Skeletal muscle cell (primary cell): Measurements from ENCODE around the gene TCEAL5.
A peak's percentile ranks its signal among the peaks of the same experiment; 100 is the strongest.
"Not testable (repeated sequence)": the region's sequence is repeated elsewhere in the genome, so short reads cannot be mapped to it uniquely, and the experiment has no call there.

Experiments
- DNase-seq: peaks from one replicate; pipeline ENCODE4 v3.0.0-alpha.2; 2010; ENCODE audit warnings: low read depth
- H3K4me3 ChIP-seq: 2 replicates; pipeline ENCODE4 v1.5.1; 2011; ENCODE audit warnings: low read depth, mild to moderate bottlenecking, control low read depth, low read length, moderate library complexity

Gene TCEAL5

GRCh38 chrX:103276581-103277002, at the start of gene TCEAL5:
TCEAL5 (minus strand) TSS chrX:103276750; CDS start chrX:103274563, 2,187 bp downstream.
- H3K4me3 ChIP-seq, result no peak within 1 kb of the TSS
- DNase-seq, result no peak

DNA sequence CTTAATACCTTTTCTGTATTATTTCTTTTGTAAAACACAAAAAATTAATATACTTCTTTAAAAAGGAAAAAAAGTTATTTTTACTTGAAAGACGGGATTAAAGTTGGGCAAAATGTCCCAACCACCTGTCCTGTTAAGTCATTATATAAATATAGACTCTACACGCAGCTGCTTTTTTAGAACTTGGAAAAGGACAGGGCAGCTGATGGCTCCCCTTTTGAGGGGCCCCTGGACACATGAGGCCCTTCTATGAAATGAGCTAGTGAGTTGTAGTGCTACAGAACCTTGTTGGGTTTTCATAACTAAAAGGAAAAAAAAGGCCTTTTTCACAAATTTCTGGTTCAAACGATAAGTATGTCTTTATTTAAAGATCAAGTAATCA, 34.8 kb upstream of the TCEAL5 start:
- no peak for DNase-seq
- no peak overlapping the region for H3K4me3 ChIP-seq

DNA sequence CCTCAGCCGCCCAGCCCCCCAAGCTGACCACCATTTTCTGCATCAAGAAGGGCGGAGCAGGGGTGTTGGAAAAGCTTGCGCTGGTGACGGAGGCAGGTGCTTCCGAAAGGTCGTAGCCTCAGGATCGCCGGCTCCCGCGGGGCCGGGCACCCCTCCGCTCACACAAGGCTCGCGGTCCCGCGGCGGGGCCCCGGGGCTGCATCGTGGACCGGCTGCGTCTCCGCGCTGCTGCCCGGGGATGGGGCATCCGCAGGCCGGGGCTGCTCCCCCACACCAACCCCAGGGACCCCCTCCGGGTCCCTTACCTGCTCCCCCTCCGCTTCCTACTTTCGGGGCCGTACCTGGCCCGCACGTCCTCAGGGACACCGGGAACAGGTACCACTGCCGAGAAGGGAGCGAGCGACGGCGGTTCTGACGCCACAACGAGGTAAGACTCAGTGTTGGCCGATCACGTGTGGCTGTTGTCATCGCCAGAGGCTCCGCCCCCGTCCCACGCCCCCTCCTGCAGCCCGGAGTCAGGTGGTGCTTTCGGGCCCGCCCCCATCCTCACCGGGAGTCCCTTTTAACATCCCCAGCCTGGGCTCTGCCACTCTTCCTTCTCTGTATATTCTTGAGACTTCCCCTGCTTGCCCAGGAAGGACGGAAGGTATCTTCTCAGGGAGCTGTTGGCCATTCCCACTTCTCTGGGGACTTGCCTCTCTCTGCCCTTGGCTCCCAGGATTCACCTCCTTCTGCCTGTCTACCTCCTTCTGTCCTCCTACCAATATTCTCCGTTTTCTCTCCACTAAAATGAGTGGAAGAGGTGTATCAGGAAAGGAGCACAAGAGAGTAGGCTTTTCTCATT, 34.2 kb upstream of the TCEAL5 start, which contains the start of gene BEX2:
Gene BEX2 (minus strand): TSS at position 436 of the 844 bp plus-strand sequence. CDS start 1,014 bp downstream, outside the sequence.
- no peak for DNase-seq
- peak within 1 kb of the TSS; percentile 54 for H3K4me3 ChIP-seq

DNA sequence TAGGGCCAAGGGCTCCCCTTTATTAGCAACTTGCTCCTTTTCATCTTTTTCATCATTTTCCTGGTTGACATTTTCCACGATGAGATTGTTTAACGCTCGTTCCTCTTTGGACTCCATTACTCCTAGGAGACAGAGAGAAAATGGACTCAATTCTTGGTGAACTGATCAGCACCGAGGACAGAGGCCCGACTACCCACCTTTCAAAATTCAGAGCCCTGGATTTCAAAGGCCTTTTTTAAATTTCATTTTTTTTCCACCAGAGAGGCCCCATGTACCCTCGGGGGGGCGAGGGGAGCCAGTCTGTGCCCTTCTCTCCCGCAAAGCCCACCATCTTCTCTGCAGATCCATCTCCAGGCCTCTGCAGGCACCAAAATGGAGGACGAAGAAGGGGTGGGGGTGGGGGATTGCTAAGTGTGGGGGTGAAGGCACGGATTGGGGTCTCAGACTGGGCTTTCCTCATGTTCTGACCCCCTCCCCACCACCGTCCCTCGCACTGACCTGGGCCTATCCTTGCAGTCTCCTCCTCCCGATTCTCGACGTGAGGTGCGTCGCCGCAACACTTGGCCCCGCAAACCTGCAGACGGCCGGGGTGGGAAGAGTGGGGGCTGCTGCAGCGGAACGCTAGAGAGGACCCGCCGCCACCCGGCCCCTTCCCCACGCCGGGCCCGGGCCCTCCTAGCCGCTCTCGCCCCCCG, 33.5 kb upstream of the TCEAL5 start:
- no peak for DNase-seq
- peak overlapping the region; percentile 54 for H3K4me3 ChIP-seq

DNA sequence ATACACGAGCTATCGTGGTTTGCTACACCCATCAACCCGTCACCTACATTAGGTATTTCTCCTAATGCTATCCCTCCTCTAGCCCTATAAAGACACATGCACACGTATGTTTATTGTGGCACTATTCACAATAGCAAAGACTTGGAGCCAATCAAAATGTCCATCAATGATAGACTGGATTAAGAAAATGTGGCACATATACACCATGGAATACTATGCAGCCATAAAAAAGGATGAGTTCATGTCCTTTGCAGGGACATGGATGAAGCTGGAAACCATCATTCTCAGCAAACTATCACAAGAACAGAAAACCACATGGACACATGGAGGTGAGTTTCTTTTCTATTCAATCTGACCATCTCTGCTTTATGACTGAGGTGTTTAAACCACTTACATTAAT, 29.1 kb upstream of the TCEAL5 start:
- not testable (repeated sequence) for DNase-seq, H3K4me3 ChIP-seq

- H3K4me3 ChIP-seq, result no peak overlapping the region
- no peak for DNase-seq
Observed at GRCh38 chrX:103304705-103305104, 28.2 kb upstream of the TCEAL5 start.

DNA sequence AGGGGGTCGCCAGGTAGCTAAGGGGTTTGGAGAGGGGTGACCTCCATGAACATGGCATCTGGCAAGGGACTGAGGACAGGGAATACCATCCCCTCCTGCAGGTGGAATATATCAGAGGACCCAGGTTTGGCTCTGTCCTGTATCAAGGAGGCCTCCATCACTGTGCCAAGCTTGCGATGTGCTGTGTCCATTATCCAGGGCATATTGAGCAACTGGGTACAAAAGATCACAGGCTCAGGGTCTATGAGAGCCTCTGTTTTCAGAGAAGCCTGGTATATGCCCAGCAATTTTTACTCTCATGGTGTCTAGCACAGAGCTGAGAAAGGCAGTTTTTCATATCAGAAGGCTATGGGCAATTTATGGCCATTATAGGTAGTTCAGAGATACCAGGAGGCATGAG, 16.6 kb upstream of the TCEAL5 start:
- DNase-seq, result no peak
- H3K4me3 ChIP-seq, result no peak overlapping the region

DNA sequence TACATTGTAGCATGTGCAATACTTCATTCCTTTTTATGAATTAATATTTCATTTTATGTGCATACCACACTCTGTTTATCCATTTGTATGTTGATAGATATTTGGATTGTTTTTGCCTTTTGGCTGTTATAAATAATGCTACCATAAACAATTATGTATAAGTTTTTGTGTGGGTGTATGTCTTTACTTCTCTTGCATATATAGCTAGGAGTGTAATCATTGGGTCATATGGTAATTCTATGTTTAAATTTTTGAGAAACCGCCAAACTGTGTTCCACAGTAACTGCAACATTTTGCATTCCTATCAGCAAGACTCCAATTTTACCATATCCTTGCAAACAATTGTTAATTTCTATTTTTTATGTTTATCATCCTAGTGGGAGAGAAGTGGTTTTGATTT, 3.1 kb upstream of the TCEAL5 start:
- DNase-seq, result no peak

DNA sequence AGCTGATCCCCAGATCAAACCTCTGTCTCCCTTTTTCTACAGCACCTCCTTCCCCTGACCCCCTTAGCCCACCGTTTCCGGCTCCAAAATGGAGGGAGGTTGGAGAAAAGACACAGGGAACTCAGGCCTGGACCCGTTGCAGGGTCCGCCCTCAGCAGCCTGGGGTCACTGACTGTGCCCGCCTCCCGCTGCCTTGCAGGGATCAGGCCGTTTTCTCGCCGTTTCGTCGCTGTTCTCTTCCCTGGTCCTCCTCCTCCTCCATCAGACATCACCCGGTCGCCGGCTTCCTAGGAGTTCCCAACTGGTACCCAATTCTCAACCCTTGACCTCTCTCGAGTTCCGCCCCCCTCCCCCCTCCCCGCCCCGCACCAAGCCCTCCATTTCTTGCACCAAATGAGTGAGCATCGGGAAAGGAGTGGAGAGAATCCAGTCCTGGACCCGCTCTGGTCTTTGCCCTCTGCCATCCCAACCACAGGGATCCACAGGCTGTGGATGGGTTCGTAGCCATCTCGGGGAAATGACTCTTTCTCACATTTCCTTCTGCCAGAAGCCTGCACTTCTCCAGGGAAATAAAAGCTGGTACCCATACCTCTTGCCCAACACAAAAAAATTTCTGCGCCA, 493 bp downstream of the TCEAL5 start:
- DNase-seq, result no peak
- H3K4me3 ChIP-seq, result no peak overlapping the region

More for the DNA sequence above, 3.1 kb upstream of the TCEAL5 start:
- no peak overlapping the region for H3K4me3 ChIP-seq

- DNase-seq, result no peak
- no peak overlapping the region for H3K4me3 ChIP-seq
Observed at GRCh38 chrX:103274284-103274683, 2.3 kb downstream of the TCEAL5 start.

GRCh38 chrX:103258275-103258674, 18.3 kb downstream of the TCEAL5 start:
- H3K4me3 ChIP-seq, result no peak overlapping the region
- DNase-seq, result no peak

DNA sequence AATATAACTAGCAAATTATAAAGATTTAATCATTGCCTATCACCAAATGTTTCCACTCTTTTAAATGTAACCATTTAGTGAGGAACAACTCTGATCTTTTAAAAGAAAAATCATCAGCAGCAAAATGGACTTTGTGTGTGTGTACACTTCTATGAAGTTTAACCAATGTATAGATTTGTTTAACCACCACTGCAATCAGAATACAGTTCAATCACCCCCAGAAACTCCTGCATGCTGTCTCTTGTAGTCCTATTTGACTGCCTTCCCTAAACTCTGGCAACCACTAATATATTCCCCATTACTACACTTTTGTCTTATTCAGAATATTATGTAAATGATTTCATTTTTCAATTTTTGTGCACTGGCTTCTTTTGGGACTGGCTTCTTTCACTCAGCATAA, 19.9 kb downstream of the TCEAL5 start:
- no peak for DNase-seq
- H3K4me3 ChIP-seq, result no peak overlapping the region

DNA sequence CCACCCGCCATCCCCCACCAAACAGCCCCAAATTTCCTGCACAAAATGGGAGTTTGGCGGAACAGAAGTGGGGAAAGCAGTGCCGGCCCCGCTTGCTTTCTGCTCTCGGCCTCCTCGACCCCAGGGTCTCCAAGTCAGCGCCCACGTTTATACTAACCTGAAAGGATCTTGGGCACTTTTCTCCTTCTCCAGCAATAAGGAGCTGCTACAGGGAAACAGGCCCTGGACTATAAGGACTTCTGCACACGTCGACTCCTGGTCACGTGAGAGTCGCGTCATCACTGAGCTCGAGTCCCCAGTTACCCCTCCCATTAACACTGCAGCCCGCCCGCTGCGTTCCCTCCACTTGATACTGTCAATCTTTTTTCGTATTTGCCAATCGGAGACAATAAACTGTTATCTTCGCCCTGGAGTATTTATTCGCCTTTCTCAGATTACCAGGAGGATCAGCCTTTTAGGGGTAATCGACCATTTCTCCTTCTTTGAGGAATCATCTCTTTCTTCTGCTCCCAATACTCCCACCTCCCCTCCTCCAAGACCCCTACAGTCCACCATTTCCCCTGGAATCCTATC, 21.5 kb downstream of the TCEAL5 start, which contains the start of gene TCEAL8:
Gene TCEAL8 (minus strand): TSS at position 235 of the 573 bp plus-strand sequence. CDS start 1,176 bp downstream, outside the sequence.
- DNase-seq, result peak; percentile 51
- peak within 1 kb of the TSS; percentile 72 for H3K4me3 ChIP-seq

- H3K4me3 ChIP-seq, result peak overlapping the region; percentile 72
- no peak for DNase-seq
Observed at GRCh38 chrX:103254171-103254824, 22.3 kb downstream of the TCEAL5 start.

DNA sequence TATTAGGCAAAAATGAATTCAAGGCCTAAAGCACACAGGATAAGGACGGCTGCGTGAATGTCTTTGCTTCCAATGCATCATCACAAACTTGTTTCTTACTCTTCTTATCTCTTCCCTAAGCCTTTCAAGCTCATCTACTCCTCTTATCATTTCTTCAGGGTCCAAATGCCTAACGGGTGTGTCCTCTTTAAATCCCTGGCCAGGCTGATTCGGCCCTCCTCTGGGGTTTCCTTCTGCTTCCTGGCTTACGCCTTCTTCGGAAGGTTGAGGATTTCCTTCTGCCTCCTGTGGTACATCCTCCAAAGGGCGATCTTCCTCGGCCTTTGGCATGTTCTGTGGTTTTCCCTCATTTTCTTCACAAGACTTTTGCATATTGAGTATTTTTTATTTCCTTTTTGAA, 22.9 kb downstream of the TCEAL5 start:
- DNase-seq, result no peak
- peak overlapping the region; percentile 72 for H3K4me3 ChIP-seq

DNA sequence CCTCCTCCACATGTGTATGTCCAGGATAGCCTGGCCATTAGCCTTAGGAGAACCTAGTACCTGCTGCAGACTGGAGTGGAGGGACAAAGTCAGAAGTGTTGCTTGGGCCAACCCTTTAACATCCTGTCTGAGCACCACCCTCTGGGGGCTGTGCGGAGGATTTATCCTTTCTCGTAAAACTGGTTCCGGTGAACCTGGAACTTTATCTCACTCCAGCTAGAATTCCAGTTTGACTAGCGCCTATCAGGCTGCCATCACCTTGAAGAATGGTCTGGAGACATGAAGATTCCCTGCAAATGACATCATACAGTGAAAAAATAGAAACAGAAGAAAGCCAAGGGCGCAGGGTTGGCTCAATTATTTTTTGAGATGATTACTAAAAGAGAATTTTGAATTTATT, 25.6 kb downstream of the TCEAL5 start:
- no peak overlapping the region for H3K4me3 ChIP-seq
- DNase-seq, result no peak

- no peak for DNase-seq
- H3K4me3 ChIP-seq, result no peak overlapping the region
Observed at GRCh38 chrX:103249805-103250204, 26.7 kb downstream of the TCEAL5 start.

DNA sequence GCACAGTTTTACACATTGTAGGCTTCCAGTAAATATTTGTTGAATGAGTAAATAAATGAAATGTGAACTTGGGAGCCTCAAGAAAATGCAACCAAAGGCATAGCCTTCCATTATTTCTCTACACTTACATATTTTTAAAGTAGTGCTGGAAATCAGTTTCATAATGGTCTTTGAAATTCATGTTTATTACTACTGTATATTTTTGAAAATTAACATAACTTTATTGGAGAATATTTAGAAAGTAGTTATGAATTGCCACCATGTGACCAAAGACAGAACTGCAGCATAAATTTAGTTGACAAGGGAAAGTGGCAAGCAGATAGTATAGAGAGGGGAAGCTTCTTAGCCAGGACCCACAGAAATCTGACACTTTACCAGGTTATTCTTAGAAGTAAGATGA, 28.0 kb downstream of the TCEAL5 start:
- no peak overlapping the region for H3K4me3 ChIP-seq
- DNase-seq, result no peak

DNA sequence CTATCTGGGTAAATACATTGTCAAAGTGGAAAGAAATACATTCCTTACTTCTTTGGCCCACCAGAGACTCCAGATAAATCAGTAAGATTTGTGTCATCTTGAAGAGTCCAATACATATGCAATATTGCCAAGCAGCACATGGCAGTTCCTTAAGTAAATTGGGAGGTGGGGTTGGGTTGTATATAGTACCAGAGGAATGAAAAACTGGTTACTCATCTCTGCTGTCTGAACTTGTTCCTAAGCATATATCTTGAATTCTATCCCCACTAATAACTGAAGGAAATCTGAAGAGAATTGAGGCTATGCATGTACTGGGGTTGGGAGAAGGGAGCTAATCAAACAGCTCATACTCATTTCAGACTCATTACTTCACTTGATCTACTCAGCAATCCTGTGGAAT, 36.4 kb downstream of the TCEAL5 start:
- H3K4me3 ChIP-seq, result no peak overlapping the region
- DNase-seq, result no peak
